ENCODE measurements around the gene TMEM175.

DNA sequence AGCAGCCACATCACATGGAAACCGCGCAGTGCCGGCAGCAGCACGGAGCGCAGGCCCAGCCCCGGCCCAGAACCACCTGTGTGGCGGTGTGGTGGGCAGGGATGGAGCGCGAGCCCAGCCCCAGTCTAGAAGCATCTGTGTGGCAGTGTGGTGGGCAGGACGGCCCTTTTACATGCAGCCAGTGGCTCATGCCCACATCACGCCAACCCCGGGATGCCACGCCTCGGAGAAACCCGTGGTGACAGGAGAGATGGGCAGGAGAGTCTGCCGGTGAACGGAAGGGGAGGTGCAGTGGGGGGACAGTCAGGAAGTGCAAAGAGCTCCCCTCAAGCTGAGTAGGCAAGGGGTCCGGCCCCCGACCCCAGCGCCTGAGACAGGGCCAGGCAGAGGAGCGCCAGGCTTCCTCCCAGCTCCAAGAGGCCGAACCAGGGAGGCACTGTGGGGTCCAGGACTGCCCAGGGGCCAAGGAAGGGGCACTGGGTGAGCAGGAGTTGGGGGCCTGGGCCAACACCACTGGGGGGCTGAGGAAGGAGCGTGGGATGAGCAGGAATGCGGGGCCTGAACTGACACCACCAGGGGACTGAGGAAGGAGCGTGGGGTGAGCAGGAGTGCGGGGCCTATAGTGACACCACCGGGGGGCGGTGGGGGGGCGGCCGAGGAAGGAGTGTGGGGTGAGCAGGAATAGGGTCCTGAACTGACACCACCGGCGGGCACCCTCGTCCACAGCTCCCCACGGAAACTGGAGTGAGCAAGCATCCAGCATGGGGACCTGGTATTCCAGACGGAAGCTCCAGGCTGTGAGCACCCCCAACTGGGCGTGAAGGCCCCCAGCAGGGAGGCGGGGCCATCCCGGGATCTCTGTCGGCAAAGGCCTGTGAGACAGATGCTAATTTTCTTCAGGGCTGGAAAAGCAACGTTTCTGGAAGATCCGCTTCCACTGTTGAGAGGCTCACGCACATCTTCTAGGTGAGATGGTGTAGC, 28.9 kb upstream of the TMEM175 start:
- TF ChIP-seq CTCF (IDR thresholded peaks at IDR 0.05; ENCODE audit: insufficient read depth, low read length) (no peak), POLR2AphosphoS5 (IDR thresholded peaks at IDR 0.05; ENCODE audit: low read depth) (no peak)

Measured in HL-60 (cell line).